GM18499 (cell line): ENCODE data around the gene TDP1.

Experiments used
- ATAC-seq: cut with Tn5 transposase; IDR thresholded peaks from one replicate; pipeline ENCODE4 v1.9.1; 2021; ENCODE audit warnings: moderate number of reproducible peaks; ENCODE audit not compliant: insufficient read depth, unreplicated experiment

The TDP1 gene

DNA sequence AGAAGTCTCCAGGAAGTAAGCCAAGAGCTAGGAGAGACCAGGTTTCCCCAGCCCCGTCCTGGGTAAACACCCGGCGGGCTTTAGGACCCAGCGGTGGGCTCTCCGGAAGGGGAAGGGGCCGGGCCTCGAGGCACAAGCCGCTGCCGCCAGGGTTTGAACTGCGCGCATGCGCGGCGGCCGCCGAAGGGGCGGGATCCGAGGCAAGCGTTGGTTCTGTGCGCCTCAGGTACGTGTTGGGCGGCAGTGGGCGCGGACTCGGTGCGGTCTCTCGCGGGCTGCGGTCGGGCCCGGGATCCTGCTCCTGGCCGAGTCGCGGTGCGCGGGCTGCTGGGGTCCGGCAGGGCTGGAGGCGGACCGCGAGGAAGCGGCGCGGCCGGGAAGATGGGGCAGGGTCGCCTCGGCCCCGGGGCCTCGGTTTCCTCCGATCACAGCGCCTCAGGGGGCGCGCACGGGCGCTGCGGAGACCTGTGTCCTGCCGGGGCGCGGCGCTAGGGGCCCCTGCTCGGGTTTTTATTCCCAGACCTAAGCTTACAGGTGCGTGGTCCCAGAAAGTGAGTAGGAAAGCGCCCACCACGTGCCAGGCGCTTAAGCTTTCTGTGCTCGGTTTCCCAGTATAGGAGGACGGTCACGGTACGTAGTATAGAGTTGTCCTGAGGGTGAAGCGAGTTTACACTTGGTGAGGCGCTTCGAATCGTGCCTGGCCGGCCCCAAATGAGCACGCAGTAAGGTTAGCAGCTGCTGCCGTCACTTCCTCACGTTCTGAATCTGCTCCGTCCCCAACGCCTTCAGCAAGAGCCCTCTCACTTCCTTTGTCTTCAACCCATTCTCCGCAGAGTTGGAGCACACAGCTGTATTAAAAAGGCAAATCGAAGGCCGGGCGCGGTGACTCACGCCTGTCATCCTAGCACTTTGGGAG, at the start of gene TDP1:
TSS of gene TDP1 (plus strand) at position 183 of the 916 bp plus-strand sequence. CDS start 7,188 bp downstream, outside the sequence.
- peak; percentile 31 for ATAC-seq

DNA sequence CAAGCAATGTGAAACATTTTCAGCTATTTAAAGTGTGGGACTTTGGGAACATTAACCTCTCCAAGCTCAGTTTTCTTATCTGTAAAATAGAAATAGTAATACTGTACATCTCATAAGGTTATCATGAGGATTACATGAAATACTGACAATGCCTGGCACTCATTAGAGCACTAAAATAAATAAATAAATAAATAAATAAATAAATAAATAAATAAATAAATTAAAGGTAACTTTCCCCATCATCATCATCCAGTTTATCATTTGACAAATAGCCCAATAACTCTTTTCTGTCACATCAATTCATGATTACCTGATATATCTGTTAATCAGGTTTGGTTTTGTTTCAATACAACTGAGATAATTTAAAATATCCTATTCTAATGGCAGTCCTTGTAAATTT, 49.7 kb upstream of the TDP1 start:
- ATAC-seq = no peak

DNA sequence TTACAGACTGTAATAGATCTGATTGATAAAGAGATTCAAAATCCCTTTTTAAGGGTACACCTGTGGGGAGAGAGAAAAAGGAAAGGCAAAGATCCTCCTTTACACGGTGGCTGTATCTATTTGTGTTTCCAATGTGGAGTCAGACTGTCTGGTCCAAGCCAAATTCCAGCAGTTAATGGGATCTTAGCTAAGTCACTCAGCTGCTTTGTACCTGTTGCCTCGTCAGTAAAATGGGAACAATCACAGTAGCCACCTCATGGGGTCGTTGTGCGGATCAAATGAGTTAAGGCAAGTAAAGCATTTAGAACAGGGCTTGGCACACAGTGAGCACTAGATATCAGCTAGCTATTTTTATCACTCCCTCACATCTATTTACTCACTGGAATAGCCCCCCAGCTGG, 48.1 kb upstream of the TDP1 start:
- ATAC-seq = no peak

- no peak for ATAC-seq
Observed at GRCh38 chr14:89908712-89909450, 46.8 kb upstream of the TDP1 start.

GRCh38 chr14:89909586-89909985, 46.1 kb upstream of the TDP1 start:
- ATAC-seq = no peak

DNA sequence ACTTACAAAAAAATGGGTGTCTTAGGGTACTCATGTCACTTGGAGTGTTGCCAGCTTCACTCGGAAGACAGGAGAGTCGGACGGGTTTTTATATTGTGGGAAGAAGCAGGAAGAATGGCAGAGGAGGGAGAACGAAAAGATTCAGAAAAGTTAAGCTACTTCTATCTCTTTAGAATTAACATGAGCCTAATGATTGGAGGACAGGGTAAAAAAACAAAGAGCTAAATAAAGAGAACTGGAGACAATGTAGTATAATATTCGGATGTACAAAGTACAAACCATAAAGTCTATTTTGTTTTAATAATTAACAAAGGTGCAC, 45.1 kb upstream of the TDP1 start:
- no peak for ATAC-seq

DNA sequence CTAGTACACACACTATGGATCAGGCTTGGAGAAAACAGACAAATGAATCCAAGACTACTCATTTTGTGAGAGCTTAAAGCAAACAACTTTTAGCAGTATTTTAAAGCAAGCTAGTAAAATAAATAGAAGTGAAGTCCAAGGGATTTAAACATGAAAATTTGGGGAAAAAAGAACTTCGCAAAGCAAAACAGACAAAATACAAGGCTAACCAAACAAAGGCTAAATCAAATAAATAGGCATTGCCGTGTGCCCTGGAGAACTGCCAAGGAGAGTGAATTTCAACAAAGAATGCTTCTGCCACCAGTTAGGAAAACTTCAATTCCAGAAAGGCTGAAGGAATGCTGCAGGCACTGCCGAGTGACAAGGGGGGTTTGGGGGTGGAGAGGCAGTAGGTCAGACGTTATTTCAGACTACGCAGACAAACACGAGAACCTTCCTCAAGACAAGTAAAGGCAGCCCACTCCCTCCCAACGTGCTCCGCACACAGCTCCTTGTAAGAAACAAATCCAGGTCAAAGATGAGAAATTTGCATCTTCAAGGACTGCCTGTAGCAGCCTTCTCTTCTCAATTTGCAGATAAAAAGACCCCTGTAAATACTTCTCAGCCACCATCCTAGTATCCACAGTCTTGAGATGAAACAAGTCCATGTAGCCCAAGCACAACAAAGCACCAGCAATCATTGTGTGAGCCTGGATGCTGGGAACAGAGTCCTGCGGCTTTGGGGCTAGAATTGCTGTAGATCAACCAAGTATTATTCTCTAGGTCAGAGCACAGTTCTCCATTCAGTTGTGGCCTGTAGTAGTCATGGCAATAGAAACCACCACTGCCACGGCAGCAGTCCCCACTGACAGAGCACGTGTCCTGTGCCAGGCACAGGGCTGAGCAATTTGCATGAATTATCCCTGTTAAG, 44.5 kb upstream of the TDP1 start:
- ATAC-seq = no peak

GRCh38 chr14:89912221-89912620, 43.5 kb upstream of the TDP1 start:
- no peak for ATAC-seq

GRCh38 chr14:89912667-89913211, 43.0 kb upstream of the TDP1 start:
- no peak for ATAC-seq

DNA sequence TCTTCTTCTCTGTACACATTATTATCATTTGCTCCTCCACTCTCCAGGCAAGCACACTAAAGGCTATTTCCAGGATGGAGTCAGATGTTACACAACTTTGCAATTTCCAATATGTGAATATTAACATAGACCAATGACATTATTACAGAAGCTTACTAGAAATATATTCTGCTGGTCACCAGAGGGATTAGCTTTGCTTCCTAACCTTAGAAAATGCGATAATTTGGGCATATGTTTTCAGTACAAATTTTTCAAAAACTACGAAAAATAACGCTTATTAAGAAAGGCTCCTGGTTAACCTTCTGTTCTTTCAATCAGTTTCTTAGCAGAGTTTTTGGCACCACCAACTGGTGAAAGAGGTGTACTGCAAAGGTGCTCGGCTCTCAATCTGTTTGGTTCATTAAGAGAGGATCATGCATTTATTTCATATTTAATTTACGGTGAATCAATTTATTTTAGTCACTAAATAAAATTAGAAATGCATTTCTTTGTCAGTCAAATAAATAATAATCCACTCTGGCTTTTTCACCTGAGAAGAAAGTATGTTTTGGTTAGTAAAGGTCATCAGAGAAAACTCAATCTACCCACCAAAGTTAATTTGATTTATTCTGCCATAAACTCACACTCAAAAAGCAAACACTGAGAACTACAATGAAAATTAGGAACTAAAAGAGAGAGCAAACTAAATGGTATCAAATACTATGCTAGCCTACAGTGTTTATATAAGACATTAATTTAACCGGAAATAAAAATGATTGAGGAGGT, 40.4 kb upstream of the TDP1 start:
- no peak for ATAC-seq

DNA sequence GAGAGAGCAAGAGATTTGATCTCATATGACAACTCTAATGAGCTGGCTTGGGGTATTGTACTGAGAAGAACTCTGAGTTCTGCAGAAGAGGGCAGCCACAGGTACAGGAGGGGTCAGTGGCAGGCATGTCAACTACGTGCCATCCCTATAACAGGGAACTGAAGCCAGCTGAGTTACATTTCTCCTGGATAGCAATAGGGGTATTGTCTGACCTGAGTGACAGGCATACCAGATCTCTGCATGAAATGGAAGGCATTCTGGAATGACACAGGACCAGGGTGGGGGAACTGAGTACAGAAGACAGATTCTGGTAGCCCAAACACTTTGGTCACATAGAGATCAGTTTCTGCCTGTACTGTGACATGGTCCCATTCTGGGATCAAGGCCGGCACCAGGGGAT, 37.0 kb upstream of the TDP1 start:
- ATAC-seq = no peak

- no peak for ATAC-seq
Observed at GRCh38 chr14:89920056-89920455, 35.7 kb upstream of the TDP1 start.

GRCh38 chr14:89921346-89921745, 34.4 kb upstream of the TDP1 start:
- ATAC-seq = no peak

DNA sequence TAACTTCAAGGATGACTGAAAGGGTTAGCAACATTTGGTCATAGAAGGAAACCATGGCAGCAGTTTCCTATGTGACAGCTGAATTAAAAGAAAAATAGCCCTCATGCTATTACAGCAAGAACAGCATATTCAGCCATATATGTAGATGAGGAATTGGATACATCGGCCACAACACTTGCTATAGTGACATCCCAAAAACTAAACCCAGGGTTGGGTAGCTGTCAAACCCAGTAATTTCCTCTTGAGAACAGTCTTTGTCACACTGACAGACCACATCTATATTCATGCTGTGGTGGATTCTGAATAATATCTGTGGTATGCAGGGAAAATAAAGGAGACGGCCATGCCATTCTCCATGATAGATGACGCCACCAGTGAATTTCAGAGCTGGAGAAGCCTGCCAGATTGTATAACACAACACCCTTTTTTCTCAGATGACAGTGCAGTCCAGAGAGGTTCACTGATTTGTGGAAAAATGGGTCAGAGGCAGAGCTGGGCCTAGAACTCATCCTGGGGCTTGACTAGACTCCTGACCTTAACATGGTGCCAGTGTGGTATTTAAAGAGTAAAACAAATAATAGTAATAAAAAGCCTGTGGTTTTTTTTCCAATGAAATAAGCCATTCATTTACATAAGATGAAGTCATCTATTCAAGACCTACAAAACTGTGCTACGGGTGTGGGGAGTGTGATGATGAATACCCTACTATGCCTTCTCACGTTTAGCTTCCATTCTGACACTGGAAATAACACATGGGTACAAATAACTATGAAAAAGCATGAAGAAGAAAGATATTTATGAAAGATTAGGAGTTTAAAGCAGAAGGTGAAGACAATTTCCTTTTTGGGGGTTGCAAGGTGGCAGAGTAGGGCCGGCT, 33.5 kb upstream of the TDP1 start:
- no peak for ATAC-seq

DNA sequence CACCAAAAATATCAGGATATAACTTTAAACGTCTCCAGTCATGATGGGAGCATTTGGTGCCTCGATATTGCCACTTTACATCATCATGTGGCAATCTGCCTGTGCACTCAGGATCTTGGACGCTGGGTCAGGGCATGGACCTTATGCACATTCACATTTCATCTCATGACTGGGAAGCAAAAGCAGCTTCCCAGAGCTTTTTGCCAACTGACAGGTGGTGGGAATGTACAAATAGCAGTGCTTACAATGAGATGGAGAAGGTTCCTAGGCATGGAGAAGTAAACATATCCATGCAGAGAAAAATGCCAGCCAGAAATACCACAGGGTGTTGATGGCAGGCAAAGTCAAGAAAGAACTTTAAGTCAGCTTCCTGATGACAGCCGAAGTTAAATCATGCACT, 31.5 kb upstream of the TDP1 start:
- no peak for ATAC-seq

- no peak for ATAC-seq
Observed at GRCh38 chr14:89926694-89927093, 29.0 kb upstream of the TDP1 start.

DNA sequence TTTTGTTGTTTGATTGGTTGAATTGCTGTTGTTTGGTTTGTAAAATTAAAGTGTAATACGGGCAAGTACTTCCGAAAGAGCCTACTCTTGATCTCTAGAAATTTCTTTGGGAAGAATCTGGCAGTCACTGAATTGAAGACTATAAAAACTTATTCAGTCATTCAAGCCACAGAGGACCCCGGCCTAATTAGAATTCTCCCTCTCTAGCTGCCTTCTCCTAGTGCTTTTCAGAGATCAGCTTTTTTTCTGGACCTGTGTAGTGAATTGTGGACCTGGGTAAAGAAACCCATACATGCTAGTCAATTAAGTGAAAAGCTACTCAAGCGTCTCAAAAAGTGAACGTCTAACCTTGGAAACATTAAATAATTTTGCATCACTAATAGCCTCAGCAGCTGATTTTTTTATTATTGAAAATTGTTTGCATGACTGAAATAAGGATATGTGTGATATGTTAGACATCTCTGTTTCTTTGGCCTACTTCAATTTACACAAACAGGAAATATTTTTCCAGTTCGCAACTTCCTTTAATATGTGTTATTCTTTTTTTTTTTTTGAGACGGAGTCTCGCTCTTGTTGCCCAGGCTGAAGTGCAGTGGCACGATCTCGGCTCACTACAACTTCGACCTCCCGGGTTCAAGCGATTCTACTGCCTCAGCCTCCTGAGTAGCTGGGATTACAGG, 28.4 kb upstream of the TDP1 start:
- ATAC-seq = no peak

- ATAC-seq = no peak
Observed at GRCh38 chr14:89933002-89933401, 22.7 kb upstream of the TDP1 start.
